Gastrocnemius medialis (tissue), 4 donors: Measurements from ENCODE around the gene ARID1B.

Experiments
- CTCF ChIP-seq, 5 experiments: fragments of 450-650 bp in 3 of 5; fragments of 200-600 bp in 2 of 5; sonication (generic) in 2 of 5; IDR thresholded peaks in 4 of 5; conservative IDR thresholded peaks in 1 of 5; 1 replicate in 4 of 5; 2 replicates in 1 of 5; pipeline ENCODE4 v1.5.1; 2016 to 2019; ENCODE audit warnings: antibody characterized with exemption in 5 of 5, mild to moderate bottlenecking in 3 of 5, moderate library complexity in 3 of 5
- POLR2A ChIP-seq, 2 donors: fragments of 450-650 bp; IDR thresholded peaks; one replicate each; pipeline ENCODE4 v1.6.1; 2017; ENCODE audit warnings: antibody characterized with exemption in 2 of 2, mild to moderate bottlenecking in 2 of 2, moderate library complexity in 2 of 2

DNA sequence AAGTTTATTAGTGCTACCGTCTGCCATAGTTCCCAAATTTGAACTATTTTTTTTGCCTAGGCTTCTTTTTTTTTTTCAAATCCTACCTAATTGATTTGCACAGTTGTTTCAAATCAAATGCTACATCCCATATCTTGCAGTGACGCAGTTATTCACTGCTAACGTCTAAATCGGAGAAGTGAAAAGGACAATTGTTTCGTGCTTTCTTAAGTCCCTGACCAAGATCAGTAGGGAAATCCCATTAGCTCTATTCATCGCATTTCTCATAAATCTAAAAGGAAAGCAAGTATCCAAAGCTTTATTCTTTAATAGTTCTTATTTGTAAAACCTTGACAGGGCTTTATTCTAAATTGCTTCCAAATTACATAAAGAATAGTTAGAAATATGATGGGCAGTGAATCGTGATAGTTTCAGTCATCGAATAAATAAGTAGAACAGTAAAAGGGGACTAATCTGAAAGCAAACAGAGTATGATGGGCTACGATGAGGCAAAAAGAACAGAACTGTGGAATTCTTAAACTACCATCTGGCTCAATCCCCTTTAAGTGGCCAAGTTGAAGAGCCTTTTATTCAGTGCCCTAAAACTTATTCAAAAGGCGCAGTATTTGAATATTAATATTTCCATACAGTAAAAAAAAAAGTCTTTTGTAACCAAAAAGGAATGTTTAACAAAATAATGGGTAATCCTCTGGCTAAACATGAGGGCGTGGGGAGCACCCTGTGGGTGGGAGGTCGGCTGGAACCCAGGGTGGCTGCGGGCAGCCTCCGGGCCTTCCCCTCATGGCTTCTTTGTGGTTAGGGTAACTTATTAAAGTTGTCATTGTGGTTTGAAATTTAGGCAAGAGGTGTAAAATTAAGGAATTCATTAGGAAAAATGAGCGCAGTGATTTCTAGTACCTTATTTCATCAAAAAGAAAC, 3.0 kb upstream of the ARID1B start:
- TF ChIP-seq CTCF (IDR thresholded peaks at IDR 0.05 in 4 of 5, conservative IDR thresholded peaks at IDR 0.05 in 1 of 5) (no peak), POLR2A (IDR thresholded peaks at IDR 0.05) (no peak)
